CD4-positive, alpha-beta T cell treated with Interleukin-21 for 1 hour (primary cell): Measurements from ENCODE around the gene LIN28A.
A peak's percentile ranks its signal among the peaks of the same experiment; 100 is the strongest.

Experiments
- DNase-seq: peaks from one replicate; pipeline ENCODE4 v3.0.0-alpha.2; 2020

Gene LIN28A

DNA sequence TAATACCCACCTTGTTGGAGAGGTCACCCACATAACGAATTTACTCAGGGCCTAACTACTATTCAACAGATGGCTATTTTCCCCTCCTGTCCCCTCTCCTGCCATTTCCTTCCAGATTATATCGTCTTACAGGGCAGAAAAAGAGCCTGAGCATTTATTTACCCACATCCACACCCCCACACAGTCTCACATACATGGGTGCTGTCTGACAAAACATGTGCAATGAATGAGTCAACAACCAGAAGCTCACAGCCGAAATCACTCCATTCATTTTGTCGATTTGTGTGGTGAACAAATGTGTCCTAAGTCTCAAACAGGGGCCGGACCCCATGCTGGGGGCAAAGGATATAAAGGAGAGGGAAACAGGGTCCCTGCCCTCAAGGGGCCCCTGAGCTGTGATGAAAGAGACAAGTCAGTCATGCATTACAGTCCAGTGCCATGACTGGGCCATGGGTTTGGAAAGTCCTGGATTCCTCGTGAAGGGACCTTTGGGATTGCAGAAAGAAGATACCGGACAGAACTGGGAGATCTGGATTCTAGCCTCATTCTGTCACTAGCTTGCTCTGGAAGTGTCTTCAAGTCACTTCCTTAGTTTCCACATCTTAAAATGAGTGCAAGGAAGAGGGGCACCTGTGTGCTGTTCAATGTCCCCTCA, 21.7 kb upstream of the LIN28A start:
- DNase-seq, result no peak

DNA sequence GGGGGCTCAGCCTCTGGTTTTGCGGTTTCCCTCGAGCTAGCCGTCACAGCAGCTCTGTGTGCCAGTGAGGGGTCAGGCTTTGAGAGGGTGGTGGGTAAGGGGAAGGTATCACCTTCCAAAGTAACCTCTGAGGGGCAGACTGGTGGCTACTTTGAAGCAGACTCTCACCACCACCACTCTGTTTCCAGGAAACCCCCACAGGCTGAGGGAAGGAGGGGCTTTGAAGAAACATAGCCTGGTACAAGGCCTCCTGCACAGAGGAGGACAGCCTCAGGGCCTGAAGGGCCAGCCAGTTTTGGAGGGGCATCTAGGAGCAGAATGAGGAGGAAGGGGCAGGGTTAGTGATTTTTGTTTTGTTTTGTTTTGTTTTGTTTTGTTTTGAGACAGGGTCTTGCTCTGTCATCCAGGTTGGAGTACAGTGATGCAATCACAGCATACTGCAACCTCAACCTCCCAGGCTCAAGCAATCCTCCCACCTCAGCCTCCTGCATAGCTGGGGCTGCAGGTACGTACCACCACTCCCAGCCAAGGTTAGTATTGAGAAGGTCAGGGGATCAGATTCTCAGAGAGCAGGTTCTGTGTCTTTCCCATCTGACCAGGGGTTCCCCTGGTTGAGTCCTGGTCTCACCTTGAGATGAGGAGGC, 20.9 kb upstream of the LIN28A start:
- no peak for DNase-seq

DNA sequence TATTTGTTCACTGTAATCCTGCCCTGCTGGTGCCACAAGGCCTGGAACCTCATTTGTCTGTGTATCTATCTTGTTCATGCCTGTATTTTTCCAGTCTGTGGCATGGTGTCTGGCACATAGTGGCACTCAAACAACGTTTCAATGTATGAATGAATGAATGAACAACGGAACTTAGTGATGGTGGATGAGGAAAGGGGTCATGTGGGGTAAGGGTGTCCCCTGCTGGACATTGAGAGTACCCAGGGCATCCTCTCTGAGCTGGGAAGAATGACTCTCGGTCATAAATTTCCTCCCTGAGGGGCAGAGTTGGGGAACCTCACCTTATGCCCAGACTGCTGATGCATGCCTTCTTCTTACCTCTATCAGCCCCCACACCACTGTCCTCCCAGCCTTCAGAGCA, 19.2 kb upstream of the LIN28A start:
- peak; percentile 72 for DNase-seq

DNA sequence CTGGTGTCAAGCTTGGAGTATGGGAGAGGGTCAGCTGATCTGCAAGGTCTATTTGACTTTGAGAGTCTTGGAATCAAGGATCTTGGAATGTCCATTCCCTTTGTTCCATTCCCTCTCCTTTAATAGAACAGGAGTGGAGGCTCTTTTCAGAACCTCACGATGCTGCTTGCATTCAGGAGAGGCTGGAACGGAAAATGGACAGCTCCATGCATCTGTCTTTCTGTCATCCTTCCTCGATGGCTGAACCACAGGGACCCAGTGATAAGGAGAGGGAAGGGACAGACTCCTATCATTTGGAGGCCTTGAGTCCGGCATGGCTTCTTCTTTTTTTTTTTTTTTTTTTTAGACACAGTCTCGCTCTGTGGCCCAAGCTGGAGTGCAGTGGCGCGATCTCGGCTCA, 14.9 kb upstream of the LIN28A start:
- DNase-seq, result no peak

DNA sequence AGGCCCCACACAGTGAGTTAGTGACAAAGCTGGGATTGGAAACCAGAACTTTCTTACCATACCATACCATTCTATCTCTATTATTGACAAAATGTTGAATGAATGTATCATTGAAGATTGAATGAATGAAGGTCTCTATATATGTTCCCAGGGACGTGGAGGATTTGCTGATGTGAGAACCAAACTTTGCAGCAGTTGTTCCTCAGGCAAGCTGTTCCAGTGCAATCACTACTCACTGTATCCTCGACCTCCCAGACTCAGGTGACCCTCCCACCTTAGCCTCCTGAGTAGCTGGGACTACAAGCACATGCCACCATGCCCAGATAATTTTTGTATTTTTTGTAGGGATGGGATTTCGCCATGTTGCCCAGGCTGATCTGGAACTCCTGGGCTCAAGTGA, 11.6 kb upstream of the LIN28A start:
- DNase-seq, result no peak

DNA sequence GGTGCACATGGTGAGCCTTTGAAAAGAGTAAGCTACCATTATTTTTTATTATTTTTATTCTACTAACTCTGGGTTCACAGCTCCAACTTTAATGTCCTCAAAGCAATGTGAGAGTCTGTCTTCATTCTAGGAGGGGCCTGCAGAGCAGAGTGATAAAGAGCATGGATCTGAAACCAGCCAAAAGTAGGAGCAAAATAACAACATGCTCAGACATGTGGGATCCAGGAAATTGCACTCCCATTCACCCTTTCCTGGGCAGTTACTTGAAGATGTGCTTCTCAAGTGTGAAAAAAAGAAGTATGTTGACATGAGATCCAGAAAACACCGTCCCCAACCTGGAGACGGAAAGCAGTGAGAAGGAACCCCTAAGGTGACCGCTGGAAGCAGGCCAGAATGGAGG, 8.7 kb upstream of the LIN28A start:
- no peak for DNase-seq

DNA sequence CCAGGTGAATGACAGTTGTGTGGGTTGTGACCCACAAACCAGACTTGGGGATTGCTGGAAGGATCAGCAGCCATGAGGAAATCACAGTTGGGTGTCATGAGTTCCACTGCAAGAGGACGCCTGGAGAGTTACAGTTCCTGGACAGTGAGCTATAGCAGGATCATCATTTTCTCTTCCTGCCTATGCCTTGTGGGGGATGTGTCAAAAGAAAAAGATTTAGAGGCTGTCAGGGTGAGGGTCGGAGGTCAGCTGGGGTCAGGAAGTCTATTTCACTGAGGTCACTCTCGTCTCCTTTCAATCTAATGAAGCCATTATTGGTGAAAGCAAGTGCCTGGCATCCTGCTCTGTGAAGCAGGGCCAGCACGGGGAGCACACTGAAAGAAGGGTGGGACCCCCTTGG, 7.0 kb upstream of the LIN28A start:
- DNase-seq, result no peak

DNA sequence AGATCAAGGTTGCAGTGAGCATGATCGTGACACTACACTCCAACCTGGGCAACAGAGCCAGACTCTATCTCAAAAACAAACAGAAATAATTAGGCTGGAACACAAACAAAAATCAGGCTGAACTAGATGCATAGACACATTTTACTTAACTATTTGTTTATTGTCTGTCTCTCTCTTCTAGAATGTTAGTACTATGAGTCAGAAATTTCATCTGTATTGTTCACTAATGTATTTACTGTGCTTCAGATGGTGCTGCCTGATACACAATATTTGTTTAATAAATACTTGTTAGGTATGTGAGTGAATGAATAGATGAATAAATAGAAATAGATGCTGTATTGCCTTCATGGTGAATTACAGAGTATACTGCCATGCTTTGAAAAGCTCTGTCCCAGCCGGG, 6.0 kb upstream of the LIN28A start:
- DNase-seq, result no peak

DNA sequence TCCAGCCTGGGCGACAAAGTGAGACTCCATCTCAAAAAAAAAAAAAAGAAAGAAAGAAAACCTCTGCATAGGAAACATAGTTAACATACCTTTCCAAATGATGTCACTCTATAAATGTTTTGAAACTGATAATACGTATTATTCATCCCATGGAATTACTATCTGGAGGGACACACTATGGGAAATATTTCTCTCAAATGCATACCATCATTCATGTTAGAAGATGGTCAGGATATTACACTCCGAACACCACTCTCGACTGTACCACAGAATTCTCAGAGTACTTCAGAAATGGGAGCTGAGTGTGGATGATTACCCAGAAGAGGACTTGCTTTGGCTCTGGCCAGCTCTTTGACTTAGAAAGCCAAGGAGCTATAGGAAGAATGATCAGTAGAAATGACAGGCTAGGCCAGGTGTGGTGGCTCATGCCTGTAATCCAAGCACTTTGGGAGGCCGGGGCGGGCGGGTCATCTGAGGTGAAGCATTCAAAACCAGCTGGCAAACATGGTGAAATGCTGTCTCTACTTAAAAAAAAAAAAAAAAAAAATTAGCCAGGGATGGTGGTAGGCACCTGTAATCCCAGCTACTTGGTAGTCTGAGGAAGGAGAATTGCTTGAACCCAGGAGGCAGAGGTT, 5.2 kb upstream of the LIN28A start:
- no peak for DNase-seq

DNA sequence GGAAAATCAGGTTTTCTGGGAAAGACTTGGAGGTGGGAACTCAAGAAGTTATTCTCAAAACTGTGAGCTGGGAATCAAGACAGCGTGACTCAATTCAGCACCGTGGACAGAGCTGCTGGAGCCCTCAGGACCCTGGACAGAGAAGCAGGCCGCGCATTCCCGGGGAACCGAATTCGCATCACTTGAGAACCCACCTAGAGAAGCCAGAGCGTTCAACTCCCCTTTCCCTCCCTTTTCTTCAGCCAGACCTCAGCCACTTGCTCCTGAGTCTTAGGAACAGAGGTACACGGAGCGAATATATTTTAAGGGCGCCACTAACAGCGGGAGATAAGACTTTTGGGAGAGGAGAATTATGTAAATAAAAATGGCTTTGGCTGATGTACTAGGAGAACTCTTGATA, 2.0 kb upstream of the LIN28A start:
- peak; percentile 81 for DNase-seq

DNA sequence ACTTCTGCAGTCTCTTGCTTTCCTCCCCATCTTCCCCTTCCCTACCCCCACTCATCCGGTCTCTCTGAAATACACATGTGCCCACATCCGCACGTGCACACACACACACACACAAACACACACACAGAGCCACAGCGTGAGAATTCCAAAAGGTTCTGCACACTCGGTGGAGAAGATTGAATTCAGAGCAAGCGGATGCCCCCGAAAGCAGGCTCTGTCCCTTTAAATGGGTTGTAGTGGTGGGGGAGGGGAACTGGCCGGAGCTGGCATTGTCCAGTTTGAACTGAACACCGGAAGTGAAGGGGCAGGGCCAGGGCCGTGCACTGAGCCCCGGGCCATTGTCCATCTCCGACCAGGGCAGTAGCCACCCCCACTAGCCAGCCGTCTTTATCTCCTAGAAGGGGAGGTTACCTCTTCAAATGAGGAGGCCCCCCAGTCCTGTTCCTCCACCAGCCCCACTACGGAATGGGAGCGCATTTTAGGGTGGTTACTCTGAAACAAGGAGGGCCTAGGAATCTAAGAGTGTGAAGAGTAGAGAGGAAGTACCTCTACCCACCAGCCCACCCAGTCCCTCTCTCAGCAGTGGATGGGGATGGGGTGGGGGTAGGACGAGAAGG, 1.3 kb upstream of the LIN28A start:
- no peak for DNase-seq

DNA sequence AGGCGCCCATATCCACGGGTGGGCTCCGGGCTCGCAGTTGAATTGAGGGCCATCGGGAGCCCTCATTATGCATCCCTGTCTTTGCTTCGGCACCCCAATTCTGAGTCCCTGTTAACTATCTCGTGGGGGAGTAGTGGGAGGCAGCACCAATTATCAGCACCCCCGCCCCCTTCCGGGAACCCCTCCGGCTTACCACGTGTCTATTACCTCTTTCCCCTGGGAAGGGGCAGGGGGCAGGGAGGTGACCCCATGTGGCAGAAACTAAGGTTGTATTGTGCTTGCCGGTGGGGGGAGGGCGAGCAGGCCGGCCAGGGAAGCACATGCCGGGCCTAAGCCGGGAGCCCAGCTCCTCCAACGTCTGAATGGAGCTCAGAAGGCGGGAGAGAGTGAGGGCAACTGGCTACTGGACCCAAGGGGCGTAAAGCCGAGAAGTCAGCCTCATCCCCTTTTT, 1.0 kb downstream of the LIN28A start:
- no peak for DNase-seq

DNA sequence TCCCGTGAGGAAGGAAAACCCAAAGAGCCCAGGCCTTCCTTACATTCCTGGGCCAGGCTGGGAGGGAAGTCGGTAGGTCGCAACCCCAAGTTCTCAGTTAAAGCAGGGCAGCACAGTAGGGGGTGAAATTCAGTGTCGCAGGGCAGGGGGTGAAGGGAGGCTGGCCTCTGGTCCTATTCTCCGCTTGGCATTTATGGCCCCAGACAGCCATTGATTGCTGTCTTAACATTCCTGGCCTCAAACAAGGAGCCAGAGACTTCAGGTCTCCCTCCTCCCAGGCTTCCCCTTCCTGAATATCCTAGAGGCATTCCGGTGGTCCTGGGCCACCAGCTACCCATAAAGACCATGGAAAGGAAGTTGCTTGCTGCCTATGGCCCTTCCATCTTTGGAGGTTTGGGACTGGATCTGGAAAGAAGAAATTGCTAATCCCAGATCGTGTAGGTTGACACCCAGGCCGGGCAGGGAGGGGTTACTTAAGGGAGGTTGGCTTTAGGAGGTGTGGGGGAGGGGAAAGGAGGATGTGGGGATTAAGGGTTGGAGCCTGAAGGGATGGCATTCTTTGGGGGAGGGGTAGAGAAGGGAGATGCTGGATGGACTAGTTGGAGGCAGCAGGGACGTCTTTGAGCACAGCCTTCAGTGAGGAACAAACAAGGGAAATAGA, 1.7 kb downstream of the LIN28A start:
- DNase-seq, result no peak

DNA sequence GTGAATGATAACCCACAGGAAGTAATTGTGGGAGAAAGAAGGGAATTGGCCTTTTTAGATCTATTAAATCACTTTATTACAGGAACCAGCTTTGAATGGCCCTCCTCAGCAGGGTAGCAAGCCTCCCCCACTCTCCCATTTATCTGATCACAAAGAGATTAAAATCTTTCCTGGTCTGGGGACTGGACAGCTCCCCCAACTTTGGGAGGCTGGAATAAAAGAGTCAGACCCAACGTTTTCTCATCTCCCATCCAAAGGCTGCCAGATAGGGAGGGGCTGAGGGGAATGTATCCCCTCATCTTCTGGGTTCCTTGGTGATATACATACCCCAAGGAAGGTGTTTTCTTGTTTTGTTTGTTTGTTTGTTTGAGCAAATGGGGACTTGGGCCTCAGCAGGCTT, 2.4 kb downstream of the LIN28A start:
- DNase-seq, result no peak

DNA sequence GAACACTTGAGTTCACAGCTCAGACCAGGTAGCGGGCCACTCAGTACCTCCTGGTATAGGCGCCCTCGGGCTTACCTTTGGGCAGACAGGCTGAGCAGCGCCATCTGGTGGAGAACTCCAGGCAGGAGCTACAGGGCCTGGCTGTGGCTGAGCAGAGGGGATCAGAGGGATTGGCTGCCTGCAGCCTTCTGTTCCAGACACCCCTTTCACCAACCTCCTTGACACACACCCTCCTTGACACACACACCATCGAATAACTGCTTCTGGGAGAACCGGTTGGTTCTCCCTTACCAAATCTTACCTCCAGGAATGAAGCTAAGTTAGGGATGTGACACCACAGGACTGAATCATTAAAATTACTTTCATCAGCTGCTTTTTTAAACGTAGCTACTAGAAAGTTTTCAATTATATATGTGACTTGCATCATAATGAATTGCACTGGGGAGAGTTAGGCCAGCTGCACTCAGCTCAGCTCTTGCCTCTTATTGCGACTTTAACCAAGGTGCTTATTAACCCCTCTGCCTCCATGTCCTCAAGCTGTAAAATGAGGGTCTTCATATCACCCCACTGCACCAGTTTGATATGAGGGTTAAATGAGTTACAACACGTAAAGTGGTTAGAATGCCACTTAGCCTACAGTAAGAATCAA, 6.6 kb downstream of the LIN28A start:
- peak; percentile 85 for DNase-seq

DNA sequence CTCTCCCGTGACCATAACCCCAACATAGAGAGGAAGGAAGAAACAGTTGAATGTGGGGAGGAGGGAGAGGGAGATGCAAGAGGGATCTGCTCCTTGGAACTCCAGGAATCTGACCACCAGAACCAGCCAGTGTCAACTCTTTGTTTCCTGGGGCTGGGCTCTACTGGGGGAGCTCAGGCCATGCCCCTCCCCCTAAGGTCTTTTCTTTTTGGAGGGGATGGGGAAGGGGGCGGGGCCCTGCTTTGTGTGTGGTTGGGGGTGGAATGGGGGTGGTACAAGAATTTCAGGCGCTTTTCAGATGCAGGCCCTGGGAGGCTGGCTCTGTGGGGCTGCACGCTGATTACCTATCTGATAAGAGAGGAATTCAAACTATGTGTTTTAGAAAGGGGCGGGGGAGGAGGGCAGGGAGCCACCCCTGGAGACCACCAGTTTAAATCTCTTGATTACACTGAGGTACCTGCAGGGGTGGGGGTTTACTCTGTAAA, 8.3 kb downstream of the LIN28A start:
- DNase-seq, result no peak

DNA sequence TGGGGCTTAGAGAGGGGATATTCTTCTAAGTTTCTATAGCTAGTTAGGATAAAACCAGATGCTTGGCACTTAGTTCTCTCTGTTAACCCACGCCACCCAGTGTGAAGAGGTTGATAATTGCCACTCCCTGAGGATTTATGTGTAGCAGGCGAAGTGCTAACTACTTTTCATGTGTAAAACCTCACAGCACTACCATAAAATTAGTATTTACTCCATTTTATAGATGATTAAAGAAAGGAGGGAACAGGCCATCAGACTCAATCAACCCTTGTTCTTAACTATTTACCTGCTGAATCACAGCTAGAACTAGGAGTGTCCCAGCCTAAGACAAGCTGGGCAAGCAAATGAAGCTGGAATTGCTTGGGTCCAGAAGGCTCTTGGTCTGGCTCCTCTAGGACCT, 8.9 kb downstream of the LIN28A start:
- DNase-seq, result no peak

DNA sequence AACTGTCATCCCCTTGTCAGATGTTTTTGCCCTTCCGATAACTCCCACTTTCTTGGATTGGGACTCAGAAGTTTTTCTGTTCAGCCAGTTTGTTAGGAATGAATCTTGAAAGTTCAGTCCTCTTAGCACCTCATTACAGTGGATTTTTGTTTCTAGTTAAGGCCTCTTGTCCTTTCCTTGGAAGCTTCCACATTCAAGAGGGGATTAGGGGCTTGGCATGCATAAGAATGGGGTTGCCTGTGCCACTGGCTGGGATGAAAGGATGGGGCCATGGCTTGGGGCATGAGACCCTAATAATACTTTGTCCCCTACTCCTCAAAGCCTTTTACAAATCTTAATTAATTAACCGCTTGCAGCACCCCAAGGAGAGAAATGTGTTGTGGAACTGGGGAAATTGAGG, 19.1 kb downstream of the LIN28A start:
- DNase-seq, result no peak

DNA sequence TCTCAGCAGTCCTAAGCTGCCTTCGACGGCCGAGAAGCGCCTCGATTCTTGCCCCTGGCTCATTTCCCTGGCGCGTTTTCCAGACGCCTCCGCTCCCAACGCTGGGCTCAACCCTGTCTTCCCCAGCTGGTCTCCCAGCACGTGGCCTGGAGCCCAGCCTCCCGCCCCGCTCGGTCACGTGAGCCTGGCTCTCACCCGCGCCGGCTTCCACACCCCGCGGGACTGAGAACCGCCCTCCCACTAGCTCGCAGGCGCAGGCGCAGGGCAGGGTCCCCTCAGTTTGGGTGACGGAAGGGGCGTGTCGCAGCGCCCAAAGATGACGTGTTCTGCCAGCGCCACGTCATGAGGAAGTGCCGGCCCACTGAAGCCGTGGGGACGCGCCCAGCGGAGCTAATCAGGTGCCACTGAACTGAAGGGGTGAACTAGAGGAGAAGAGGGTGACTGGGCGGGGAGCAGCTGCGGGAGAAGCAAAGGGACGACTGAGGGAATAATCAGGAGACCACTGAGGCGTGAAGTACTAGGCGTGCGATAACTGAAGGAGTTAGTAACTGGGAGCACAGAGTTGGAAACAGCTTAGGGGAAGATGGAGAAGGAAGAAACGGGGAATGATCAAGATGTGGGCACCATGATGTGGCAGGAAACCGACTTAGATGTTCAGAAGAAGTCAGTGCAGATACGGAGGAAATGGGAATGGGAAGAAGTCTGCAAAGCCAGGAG, 21.5 kb downstream of the LIN28A start, which contains the start of gene DHDDS:
Gene DHDDS, plus strand, starts transcription at position 343 of the 717 bp plus-strand sequence. CDS start 625 bp downstream, outside the sequence.
- DNase-seq, result peak; percentile 98

DNA sequence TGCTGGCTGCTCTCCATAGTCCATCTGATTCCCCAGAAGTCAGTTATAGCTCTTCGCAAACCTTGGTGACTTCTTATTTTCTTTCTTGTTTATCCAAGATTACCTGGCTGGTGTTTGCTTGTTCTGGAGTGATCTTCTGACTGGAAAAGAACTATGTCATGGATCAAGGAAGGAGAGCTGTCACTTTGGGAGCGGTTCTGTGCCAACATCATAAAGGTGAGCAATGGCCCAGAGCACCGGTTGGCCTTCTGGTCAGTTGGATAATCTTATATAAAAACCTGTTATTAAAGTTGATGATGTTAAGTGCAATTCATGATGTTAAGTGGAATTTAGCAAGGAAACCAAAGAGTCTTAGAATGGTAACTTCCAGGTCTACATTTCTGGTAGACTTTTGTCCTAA, 22.2 kb downstream of the LIN28A start:
- no peak for DNase-seq

DNA sequence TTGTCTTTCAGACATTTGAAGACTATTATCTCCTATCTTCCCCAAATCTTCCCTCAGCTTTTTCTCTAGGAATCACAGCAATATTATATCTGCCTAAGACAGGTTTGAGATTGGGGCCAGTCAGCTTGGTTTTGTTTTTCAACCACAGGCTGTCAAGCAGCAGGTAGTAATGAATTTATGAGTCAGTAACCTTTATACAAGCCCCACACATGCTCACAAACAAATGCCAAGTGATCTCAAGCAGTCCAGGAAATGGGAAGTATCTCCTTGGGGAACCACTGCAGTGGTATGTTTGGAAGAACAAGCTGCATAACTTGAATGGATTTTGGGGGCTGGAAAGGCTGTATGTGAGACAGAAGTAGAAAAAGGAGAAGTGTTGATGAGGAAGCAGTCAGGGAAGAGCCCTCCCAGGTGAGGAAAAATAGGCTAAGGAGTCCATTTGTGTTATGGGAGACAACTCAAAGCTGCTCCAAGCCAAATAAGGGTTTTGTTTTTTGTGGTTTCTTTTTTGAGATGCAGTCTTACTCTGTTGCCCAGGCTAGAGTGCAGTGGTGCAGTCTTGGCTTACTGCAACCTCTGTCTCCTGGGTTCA, 23.6 kb downstream of the LIN28A start:
- no peak for DNase-seq

DNA sequence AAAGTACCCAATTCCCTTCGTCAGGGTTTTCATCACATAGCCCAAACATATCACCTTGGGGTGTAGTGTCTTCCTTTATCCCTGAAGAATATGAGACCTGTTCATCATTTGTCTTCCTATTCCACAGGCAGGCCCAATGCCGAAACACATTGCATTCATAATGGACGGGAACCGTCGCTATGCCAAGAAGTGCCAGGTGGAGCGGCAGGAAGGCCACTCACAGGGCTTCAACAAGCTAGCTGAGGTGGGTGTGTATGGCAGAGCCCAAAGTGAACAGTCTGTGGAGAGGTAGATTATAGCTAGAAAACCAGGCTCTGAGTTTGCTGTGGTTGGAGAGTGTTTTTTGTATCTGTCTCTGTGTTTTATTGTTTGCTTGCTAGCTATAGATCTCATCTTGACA, 27.4 kb downstream of the LIN28A start:
- no peak for DNase-seq
